NB4 (cell line): ENCODE data around the gene ATXN7L1.

Source experiments
- CTCF ChIP-seq: IDR thresholded peaks from one replicate; pipeline ENCODE4 v1.5.1; 2012; ENCODE audit warnings: low read depth, low read length
- MAX ChIP-seq: IDR thresholded peaks from 2 replicates; pipeline ENCODE4 v1.6.1; 2011; ENCODE audit warnings: low read depth, low read length
- POLR2A ChIP-seq: IDR thresholded peaks from 2 replicates; pipeline ENCODE4 v1.6.1; 2011; ENCODE audit warnings: mild to moderate bottlenecking; ENCODE audit not compliant: insufficient read length; ENCODE audit errors: extremely low read depth

GRCh38 chr7:105691680-105692564 lies 184.5 kb downstream of the ATXN7L1 start:
- TF ChIP-seq POLR2A (no peak), CTCF (no peak), MAX (peak; percentile 26; the same call in 1 of the 2 replicates)
